GM18498 (cell line): Measurements from ENCODE around the gene MAP3K12.
A peak's percentile ranks its signal among the peaks of the same experiment; 100 is the strongest.
"Not testable (repeated sequence)": the region's sequence is repeated elsewhere in the genome, so short reads cannot be mapped to it uniquely, and the experiment has no call there.

Source experiments
- ATAC-seq: cut with Tn5 transposase; IDR thresholded peaks from one replicate; pipeline ENCODE4 v1.9.1; 2021; ENCODE audit warnings: mild to moderate bottlenecking, moderate library complexity; ENCODE audit not compliant: unreplicated experiment

Gene MAP3K12

DNA sequence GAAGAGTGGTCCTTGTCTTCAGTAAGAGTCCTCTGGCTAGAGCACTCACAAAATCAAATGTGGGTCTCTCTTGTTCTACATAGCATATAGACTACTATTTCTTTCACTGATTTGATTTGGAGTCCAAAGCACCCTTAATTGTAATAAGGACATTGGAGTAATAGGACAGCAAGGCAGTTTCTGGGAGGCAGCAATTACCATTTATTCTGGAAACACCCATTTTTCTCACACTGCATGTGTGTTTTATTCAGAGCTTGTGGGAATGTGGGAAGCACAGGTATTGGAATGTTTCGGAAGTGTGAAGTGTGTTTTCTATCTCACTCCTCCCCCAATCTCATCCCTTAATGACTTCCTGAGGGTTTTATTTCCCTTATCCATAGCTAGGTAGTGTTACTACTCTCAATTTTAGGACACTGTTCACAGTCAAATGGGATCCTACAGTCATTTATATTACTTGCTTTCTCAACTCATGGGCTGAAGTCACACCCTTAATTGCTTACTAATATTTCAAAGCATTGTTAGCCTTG lies 27.1 kb downstream of the MAP3K12 start:
- no peak for ATAC-seq

DNA sequence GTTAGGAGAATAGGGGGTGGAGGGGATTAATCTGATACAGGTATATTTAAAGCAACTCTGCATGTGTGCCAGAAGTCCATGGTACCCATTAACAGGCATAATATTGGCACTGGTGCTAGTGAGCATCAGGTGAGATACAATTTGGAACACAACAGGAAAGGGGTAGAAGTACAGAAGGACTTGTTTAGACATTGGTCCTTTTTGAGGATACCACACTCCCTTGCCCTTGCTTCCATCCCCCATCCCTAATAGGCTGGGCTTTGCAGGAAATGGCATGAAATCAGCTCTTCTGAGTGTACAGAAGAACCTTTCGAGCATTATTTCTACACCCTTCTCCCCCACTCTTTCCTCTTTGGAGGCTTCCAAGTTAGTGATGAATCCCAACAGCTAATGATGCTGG lies 31.0 kb downstream of the MAP3K12 start:
- no peak for ATAC-seq

DNA sequence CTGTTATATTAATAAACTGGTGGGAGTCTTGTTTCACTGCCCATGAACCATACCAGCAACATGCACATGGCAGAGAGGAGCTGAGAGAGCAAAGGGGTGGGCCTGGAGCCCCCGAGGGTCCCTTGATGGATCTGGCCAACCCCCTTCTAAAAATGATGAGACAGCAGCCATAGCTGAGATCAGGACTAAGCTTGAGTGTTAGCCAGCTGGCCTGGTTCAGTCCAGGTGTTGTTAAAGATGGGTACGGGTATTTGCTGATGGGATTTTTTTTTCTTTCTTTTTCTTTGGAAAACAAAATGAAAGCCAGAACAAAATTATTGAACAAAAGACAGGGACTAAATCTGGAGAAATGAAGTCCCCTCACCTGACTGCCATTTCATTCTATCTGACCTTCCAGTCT lies 31.4 kb downstream of the MAP3K12 start:
- ATAC-seq, result no peak

GRCh38 chr12:53467082-53467481 lies 32.2 kb downstream of the MAP3K12 start:
- no peak for ATAC-seq

DNA sequence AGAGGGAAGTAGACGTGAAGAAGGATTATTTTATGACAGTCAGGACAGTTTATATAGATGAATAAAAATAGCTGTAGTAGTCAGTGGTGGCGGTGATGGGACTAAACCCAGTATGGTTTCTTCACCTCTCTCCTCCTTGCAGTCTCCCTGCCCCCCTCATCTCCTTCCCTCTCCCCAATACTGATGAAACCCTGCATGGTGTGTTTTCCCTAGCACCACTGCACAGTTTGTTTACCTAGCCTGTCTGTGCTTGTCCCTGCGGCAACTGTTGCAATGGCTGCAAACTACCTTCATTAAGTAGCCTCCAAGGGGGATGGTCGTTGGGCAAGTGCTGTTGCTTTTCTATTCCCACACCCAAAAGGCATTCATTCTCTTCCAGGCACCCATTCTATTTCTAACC lies 32.6 kb downstream of the MAP3K12 start:
- ATAC-seq, result no peak

DNA sequence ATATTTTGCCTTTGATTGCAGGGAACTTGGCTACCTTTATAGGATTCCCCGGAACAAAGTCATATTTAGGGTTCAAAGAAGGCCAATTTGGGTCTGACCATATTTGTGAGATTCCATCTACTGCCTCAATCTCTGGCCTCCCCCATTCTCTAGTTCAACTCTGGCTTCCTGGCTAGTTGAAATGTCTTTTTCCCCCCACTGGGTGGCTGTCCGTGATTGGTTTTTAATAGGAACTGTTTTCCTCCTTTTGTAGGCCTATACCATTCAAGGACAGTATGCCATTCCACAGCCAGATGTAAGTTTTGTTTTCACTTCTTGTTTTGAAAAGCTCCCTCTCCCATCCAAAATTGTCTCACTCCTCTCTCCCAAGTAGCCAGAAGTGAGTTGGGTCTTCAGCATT lies 33.6 kb downstream of the MAP3K12 start:
- no peak for ATAC-seq

- ATAC-seq, result no peak
Observed at GRCh38 chr12:53464685-53465418, 34.4 kb downstream of the MAP3K12 start.

- ATAC-seq, result no peak
Observed at GRCh38 chr12:53463802-53464560, 35.3 kb downstream of the MAP3K12 start.

GRCh38 chr12:53462935-53463334 lies 36.3 kb downstream of the MAP3K12 start:
- no peak for ATAC-seq

DNA sequence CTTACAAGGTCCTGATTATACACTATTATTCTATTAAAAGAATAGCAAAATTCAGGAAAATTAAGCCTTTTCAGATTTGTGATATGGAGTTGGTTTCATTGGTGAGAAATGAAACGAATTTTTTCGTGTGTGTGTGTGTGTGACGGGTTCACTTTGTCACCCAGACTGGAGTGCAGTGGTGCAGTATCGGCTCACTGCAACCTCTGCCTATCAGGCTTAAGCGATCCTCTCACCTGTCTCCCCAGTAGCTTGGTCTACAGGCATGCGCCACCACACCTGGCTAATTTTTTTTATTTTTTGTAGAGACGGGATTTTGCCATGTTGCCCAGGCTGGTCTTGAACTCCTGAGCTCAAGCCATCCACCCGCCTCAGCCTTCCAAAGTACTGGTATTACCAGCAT lies 37.7 kb downstream of the MAP3K12 start:
- no peak for ATAC-seq

- ATAC-seq, result no peak
Observed at GRCh38 chr12:53461059-53461458, 38.2 kb downstream of the MAP3K12 start.

- ATAC-seq, result no peak
Observed at GRCh38 chr12:53459097-53459496, 40.2 kb downstream of the MAP3K12 start.

DNA sequence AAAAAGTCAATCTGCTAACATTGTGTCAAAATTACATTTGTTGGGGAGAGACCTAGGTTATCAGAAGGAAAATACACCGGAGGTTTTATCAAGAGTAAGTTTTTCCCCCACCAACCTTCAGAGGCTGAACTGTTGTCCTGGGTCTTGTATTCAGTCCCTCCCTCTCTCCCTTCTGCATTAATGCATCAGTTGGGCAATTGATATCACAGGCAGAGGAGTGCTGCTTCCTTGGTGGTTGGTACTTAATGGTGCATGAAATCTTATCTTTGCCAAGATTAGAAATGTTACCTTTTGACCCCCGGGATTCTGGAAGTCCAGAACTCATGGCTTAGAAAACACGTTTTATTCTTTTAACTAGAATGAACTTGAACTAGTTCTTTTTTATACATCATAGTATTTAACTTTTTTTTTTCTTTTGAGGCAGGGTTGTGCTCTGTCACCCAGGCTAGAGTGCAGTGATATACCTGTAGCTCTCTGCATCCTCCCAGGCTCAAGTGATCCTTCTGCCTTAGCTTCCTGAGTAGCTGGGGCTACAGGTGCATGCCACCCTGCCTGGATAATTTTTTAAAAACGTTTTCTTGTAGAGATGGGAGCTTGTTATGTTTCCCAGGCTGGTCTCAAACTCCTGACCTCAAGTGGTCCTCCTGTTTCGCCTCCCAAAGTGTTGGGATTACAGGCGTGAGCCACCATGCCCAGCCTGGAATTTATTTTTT lies 42.4 kb downstream of the MAP3K12 start:
- no peak for ATAC-seq

- ATAC-seq, result no peak
Observed at GRCh38 chr12:53454707-53455106, 44.6 kb downstream of the MAP3K12 start.

DNA sequence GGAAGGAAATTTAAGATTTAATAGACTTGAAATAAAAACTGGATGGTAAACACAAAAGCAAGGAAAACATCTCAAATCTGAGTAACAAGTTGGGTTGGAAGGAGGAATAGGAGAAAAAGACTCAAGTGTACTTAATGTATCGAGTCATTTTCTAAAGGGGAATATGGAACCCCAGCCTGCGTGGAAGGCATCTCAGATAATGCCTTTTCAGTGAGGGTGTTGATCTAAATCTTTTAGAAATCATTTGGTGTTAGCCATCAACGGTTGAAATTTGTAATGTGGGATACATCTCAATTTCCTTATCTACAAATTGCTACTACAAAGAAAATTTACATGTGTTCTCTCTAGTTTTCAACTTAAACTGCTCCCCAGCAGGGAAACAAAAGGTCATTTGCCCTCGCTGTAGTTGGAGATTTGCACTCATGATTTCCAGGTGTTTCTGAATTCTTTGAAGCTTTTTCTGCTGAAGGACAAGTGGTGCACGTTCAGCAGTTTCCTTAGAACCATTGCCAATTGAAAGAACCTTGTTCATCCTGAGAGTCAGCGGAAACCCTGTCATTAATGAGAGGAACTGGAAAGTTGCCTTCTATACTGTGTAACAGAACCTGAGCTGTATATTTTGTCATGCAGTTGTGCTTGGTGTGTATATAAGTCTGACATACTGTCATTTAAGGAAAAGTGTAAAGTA lies 45.2 kb downstream of the MAP3K12 start:
- ATAC-seq, result no peak

DNA sequence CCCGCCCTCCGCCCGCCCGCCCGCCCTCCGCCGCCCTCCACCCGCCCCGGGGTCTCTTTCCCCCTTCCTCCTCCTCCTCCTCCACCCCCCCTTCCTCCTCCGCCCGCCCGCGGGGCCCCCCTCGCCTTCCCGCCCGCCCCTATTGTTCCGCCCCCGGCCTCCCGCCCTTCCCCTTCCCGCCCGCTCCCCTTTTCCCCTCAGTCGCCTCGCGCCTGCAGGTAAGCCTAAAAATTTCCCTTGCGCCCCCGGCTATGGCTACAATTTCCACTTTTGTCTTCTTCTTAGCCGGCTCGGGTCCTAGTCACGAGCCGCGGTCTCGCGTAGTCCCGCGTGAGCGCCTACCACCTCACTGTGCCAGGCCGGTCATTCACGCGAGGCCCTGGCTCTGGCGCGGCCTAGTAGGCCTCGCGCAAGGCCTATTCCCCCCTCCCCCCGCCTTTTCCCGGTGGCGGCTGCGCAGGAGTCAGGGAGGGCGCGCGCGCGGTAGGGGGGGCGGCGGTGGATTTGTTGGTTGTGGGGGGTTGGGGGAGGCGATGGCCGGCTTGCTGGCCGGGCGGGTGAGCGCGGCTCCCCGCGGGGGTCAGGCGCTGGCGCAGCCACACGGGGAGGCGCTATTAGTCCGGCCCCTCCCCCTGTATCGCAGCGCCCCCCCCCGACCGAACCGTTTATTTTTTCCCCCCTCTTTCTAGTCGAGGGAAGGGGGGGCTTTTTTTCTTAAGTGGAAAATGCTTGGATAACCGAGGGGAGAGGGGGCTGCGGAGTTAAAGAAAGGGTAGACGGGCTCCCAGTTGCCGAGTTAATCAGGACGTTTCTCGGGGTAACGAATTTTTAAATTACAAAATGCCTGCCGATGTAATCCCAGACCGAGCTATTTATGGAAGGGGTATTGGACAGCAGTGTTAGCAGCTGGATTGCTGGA lies 46.8 kb downstream of the MAP3K12 start:
- peak; percentile 40 for ATAC-seq

GRCh38 chr12:53451661-53452158 lies 47.5 kb downstream of the MAP3K12 start, which contains the start of gene PCBP2:
Gene PCBP2 (plus strand): TSS chr12:53452102. CDS start chr12:53454801, 2,699 bp downstream.
- ATAC-seq, result peak; percentile 95

- no peak for ATAC-seq
Observed at GRCh38 chr12:53450936-53451335, 48.3 kb downstream of the MAP3K12 start.

- ATAC-seq, result not testable (repeated sequence)
Observed at GRCh38 chr12:53444593-53445325, 54.5 kb downstream of the MAP3K12 start.
